OCI-LY7 (cell line): ENCODE results near the gene STMN1.

Experiments
- CTCF ChIP-seq: fragments of 200-600 bp; sonication (generic); conservative IDR thresholded peaks from 2 replicates; pipeline ENCODE4 v1.5.1; 2014; ENCODE audit warnings: mild to moderate bottlenecking, antibody characterized with exemption, low read length, moderate library complexity, mixed read lengths
- EZH2phosphoT487 ChIP-seq: fragments of 200-600 bp; sonication (generic); IDR thresholded peaks from 2 replicates; pipeline ENCODE4 v1.6.1; 2018; ENCODE audit warnings: low read depth, borderline replicate concordance, mild to moderate bottlenecking, mixed run types, antibody characterized with exemption, low read length, moderate library complexity, mixed read lengths

DNA sequence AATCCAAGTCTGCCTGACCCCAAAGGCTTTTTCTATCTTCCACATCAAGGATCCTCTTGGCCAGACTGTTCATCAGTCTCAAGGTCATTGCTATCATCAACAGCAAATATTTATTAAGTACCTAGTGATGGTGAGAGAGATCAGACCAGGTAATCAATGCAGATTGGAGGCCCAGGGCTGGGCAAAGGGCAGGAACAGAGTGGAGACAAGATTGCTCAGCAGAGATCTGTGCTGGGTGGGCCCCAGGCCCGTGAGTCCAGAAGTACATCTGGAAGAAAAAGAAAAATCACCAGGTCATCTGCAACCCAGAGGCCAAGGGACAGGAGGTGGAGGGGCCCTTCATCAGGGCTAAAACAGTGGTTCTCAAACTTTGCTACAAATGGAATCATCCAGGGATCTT is 20.6 kb downstream of the STMN1 start:
- TF ChIP-seq CTCF (no peak), EZH2phosphoT487 (no peak)
